Esophagus squamous epithelium (tissue), 5 donors: ENCODE results near the gene TMOD1. TPM values are rescaled to one million over a fixed set of nuclear protein-coding genes. Genes with fewer than 3 reads are reported as not detected.
A peak's percentile ranks its signal among the peaks of the same experiment; 100 is the strongest.

Experiments used
- DNase-seq: peaks from one replicate; lab custom pipeline; 2025; lab: John Stamatoyannopoulos, UW
- H3K27ac ChIP-seq, 4 donors: fragments of 200-600 bp; sonication (generic); one replicate each; pipeline ENCODE4 v1.5.1; 2016 to 2019; ENCODE audit warnings: mild to moderate bottlenecking in 1 of 4
- H3K27me3 ChIP-seq, 4 donors: fragments of 200-600 bp; sonication (generic); 1 replicate in 3 of 4; 2 replicates in 1 of 4; pipeline versions ENCODE4 v1.5.1 to v1.6.0; 2017 to 2021; ENCODE audit warnings: antibody characterized with exemption in 1 of 4
- H3K36me3 ChIP-seq, 3 donors: fragments of 200-600 bp; sonication (generic); one replicate each; pipeline ENCODE4 v1.5.1; 2016 to 2019
- H3K4me1 ChIP-seq, 3 donors: fragments of 200-600 bp; sonication (generic); one replicate each; pipeline ENCODE4 v1.5.1; 2017 to 2019
- H3K4me3 ChIP-seq, 4 donors: fragments of 200-600 bp; sonication (generic); 1 replicate in 3 of 4; 2 replicates in 1 of 4; pipeline ENCODE4 v1.5.1; 2016 to 2019; ENCODE audit warnings: mild to moderate bottlenecking in 2 of 4, moderate library complexity in 1 of 4
- H3K9me3 ChIP-seq, 3 donors: fragments of 200-600 bp; sonication (generic); one replicate each; pipeline ENCODE4 v1.5.1; 2016 to 2019
- POLR2A ChIP-seq, 4 donors: fragments of 450-650 bp; IDR thresholded peaks; one replicate each; pipeline ENCODE4 v1.6.1; 2017; ENCODE audit warnings: antibody characterized with exemption in 4 of 4, mild to moderate bottlenecking in 4 of 4, moderate library complexity in 3 of 4
- WGBS, 2 donors: methylation state at CpG; one replicate each; pipeline ENCODE4 v1.1.5; 2018; 5-methylcytosine and 5-hydroxymethylcytosine counted together
- intact Hi-C: fragments of 100-400 bp; cut with DNase I; formaldehyde crosslinking; loops from one replicate; pipeline ENCODE4 v1.15.0; 2022
- total RNA-seq, 4 donors: library from RNA; depleted of rRNA; stranded (reverse); fragments of >200 nt; gene quantifications; one replicate each; pipeline ENCODE4 v1.1.0, GENCODE V29; 2016
- TF ChIP-seq, protein P1 (sequence below), 6 experiments: fragments of 450-650 bp in 4 of 6; fragments of 200-600 bp in 2 of 6; sonication (generic) in 2 of 6; IDR thresholded peaks; one replicate each; pipeline ENCODE4 v1.5.1; 2016 to 2019; ENCODE audit warnings: antibody characterized with exemption in 6 of 6, mild to moderate bottlenecking in 4 of 6, moderate library complexity in 4 of 6
- donor health status: DM: yes; HTN: yes; CAD: no.

TMOD1 gene
- total RNA-seq, 4 donors from 2014 or later, result 0.15 to 13.4 (median 2.4) TPM

DNA sequence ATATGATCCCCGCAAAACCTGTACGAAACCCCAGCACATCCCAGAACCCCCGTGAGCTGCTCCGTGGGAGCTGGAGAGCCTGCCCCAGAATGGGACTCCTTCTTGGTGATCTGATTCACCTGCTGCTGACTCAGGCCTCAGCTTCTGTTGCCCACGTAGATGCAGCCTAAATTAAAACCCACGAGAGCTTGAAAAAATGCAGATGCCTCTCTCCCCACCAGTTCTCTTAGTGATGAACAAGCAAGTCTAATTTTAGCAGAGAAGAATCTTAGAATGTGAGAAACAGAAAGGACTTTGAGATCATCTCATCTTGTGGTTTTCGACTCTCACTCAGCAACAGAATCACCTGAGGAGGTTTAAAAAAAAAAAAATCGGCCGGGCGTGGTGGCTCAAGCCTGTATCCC is 57.6 kb downstream of the TMOD1 start:
- WGBS, 2 donors, result 56 to 69% methylated on average over 5 to 10 of the region's 10 CpGs
- peaks cover 0 to 7% (median 0%) of the 10 kb centered on the region in 4 donors for H3K27me3 ChIP-seq
- no peak overlapping the region for H3K4me3 ChIP-seq
- no peaks in the 10 kb centered on the region for H3K9me3 ChIP-seq
- TF ChIP-seq, protein P1, sequence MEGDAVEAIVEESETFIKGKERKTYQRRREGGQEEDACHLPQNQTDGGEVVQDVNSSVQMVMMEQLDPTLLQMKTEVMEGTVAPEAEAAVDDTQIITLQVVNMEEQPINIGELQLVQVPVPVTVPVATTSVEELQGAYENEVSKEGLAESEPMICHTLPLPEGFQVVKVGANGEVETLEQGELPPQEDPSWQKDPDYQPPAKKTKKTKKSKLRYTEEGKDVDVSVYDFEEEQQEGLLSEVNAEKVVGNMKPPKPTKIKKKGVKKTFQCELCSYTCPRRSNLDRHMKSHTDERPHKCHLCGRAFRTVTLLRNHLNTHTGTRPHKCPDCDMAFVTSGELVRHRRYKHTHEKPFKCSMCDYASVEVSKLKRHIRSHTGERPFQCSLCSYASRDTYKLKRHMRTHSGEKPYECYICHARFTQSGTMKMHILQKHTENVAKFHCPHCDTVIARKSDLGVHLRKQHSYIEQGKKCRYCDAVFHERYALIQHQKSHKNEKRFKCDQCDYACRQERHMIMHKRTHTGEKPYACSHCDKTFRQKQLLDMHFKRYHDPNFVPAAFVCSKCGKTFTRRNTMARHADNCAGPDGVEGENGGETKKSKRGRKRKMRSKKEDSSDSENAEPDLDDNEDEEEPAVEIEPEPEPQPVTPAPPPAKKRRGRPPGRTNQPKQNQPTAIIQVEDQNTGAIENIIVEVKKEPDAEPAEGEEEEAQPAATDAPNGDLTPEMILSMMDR (IDR thresholded peaks at IDR 0.05), result no peak
- no peak for TF ChIP-seq POLR2A (IDR thresholded peaks at IDR 0.05)
- no peak for DNase-seq
- H3K4me1 ChIP-seq, result peaks cover 10 to 64% (median 25%) of the 10 kb centered on the region in 3 donors
- intact Hi-C loops, result no loop called here
- H3K36me3 ChIP-seq, result no peaks in the 10 kb centered on the region
- H3K27ac ChIP-seq, result peak overlapping the region; percentile 62 to 91 (median 89)

DNA sequence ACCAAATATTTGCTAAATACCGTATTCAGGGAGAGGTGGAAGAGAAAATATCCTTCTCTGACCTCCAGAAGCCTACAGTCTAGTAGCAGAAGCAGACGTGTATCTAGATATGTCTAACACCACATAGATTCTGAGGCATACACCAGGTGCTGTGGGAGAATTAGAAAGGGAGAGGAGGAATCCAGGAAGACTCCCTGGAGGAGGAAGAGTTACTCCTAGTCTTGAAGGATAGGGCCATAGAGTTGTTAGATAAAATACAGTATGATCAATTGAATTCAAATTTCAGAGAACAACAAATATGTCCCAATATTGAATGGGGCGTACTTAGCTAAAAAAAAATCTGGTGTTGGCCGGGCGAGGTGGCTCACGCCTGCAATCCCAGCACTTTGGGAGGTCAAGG is 58.7 kb downstream of the TMOD1 start:
- peaks cover 11 to 75% (median 35%) of the 10 kb centered on the region in 3 donors for H3K4me1 ChIP-seq
- H3K36me3 ChIP-seq, result no peaks in the 10 kb centered on the region
- no peak for DNase-seq
- H3K27me3 ChIP-seq, result no peaks in the 10 kb centered on the region
- WGBS, 2 donors, result 80 to 87% methylated on average over 6 of the region's 6 CpGs
- H3K9me3 ChIP-seq, result no peaks in the 10 kb centered on the region
- intact Hi-C loops, result no loop called here
- no peak for TF ChIP-seq POLR2A (IDR thresholded peaks at IDR 0.05)
- TF ChIP-seq, protein P1 (IDR thresholded peaks at IDR 0.05), result no peak
- H3K27ac ChIP-seq, result peak overlapping the region in 1 of 4 donors; percentile 1
- H3K4me3 ChIP-seq, result no peak overlapping the region

DNA sequence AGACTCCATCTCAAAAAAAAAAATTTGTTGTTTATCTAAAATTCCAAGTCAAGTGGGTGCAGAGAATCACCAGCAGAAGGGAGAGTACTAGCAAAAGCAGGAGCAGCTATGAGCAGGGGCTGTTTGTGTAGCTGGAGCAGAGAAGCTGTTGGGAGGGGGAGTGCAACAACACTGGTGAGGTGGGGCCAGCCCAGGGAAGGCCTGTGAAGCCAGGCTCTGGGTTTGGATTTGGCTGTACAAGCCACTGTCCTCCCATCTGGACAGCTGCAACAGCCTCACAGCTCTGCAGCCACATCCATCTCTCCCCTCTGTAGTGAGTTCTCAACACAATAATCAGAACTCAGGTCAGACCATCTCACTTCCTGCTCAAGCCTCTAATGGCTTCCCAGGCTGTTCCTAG is 59.4 kb downstream of the TMOD1 start:
- Histone ChIP-seq H3K27ac (peak overlapping the region in 3 of 4 donors; percentile 47 to 73 (median 59)), H3K27me3 (no peaks in the 10 kb centered on the region), H3K4me1 (peaks cover 11 to 74% (median 35%) of the 10 kb centered on the region in 3 donors)

DNA sequence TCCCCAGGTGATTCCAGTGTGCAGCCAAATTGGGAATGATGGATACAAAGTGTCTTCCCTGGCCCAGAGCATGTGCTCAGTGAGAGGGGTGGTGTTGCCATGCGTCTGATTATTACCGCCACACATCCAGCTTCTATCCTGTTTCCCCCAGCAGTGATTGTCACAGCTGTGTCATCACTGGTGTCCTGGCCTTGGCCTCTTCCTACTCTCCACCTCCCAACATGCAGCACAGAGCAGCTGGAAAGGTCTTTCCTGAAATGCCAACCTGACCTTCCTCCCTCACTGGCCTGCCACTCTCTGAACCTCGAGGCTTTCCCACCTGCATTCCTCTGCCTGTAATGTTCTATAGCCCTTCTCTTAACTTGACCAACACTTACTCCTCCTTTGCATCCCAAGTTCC is 60.0 kb downstream of the TMOD1 start:
- intact Hi-C loops, result no loop called here
- Histone ChIP-seq H3K27me3 (no peaks in the 10 kb centered on the region), H3K4me1 (peaks cover 11 to 68% (median 35%) of the 10 kb centered on the region in 3 donors), H3K4me3 (no peak overlapping the region), H3K27ac (peak overlapping the region in 3 of 4 donors; percentile 51 to 73 (median 59)), H3K36me3 (no peaks in the 10 kb centered on the region), H3K9me3 (no peaks in the 10 kb centered on the region)
- 65 to 70% methylated on average over 3 of the region's 3 CpGs for WGBS, 2 donors
- TF ChIP-seq, protein P1 (IDR thresholded peaks at IDR 0.05), result no peak
- TF ChIP-seq POLR2A (IDR thresholded peaks at IDR 0.05), result no peak
- DNase-seq, result no peak

More for the DNA sequence above, 59.4 kb downstream of the TMOD1 start:
- H3K4me3 ChIP-seq, result no peak overlapping the region
- H3K36me3 ChIP-seq, result no peaks in the 10 kb centered on the region
- intact Hi-C loops, result no loop called here
- H3K9me3 ChIP-seq, result no peaks in the 10 kb centered on the region
- TF ChIP-seq, protein P1 (IDR thresholded peaks at IDR 0.05), result no peak
- no peak for TF ChIP-seq POLR2A (IDR thresholded peaks at IDR 0.05)
- DNase-seq, result no peak

DNA sequence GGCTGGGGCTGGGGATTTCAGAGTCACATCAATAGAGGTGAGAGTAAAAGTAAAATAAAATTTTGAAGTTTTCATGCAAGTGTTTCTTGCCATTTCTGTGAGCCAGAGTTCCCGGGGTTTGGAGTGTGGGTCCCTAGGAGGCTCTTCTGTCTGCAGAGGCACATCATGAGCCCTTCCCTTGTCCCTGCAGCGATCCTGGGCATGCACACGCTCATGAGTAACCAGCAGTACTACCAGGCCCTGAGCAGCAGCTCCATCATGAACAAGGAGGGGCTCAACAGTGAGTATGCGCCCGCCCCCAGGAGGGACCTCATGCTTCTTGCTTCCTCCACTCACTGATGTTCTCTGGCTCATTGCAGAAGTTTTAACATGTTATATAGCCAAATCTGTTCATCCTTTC is 61.1 kb downstream of the TMOD1 start:
- peak overlapping the region in 3 of 4 donors; percentile 51 to 73 (median 59) for H3K27ac ChIP-seq
- H3K9me3 ChIP-seq, result no peaks in the 10 kb centered on the region
- no peaks in the 10 kb centered on the region for H3K27me3 ChIP-seq
- TF ChIP-seq, protein P1 (IDR thresholded peaks at IDR 0.05), result no peak
- no peak for TF ChIP-seq POLR2A (IDR thresholded peaks at IDR 0.05)
- H3K4me1 ChIP-seq, result peaks cover 7 to 57% (median 26%) of the 10 kb centered on the region in 3 donors
- no peaks in the 10 kb centered on the region for H3K36me3 ChIP-seq
- no peak overlapping the region for H3K4me3 ChIP-seq
- DNase-seq, result no peak
- 83 to 90% methylated on average over 5 of the region's 5 CpGs for WGBS, 2 donors
- intact Hi-C loops, result no loop called here
